ENCODE measurements around the gene TCHP.

DNA sequence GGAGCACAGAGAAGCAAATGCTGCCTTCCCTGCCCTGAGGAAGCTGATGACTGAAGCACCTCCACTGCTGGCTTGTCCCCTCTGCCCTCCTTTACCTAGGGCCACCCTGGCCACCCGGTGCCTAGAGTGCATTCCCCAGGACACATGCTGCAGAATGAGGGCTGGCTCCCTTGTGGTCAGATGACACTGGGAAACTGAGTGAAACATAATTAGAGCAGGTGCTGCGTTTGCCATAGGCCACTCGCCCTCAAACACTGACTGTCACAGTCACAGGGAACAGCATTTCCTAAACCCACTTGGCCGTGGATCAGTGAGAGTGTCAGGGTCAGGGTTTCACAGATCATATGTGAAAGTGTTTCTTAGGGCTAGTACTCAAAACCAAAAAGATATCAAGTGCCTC is 16.0 kb downstream of the TCHP start:
- TF ChIP-seq CTCF (IDR thresholded peaks at IDR 0.05): no peak
- no peak for TF ChIP-seq POLR2A (IDR thresholded peaks at IDR 0.05)
- no peak for TF ChIP-seq EP300 (IDR thresholded peaks at IDR 0.05)
